EH (cell line): ENCODE results near the gene ANKFN1.

Experiments used
- DNase-seq: peaks from one replicate; pipeline ENCODE4 v3.0.0-alpha.2; 2015; ENCODE audit warnings: low read depth

Gene ANKFN1

GRCh38 chr17:56148333-56148732 is 4.9 kb upstream of the ANKFN1 start:
- DNase-seq, result no peak

GRCh38 chr17:56149266-56150036 is 3.8 kb upstream of the ANKFN1 start:
- DNase-seq, result no peak

- DNase-seq, result no peak
These were observed 2.6 kb upstream of the ANKFN1 start for GRCh38 chr17:56150649-56151048.

GRCh38 chr17:56157845-56158244 is 4.6 kb downstream of the ANKFN1 start:
- DNase-seq, result no peak

GRCh38 chr17:56158344-56158743 is 5.1 kb downstream of the ANKFN1 start:
- no peak for DNase-seq

- DNase-seq, result no peak
These were observed 5.9 kb downstream of the ANKFN1 start for GRCh38 chr17:56158915-56159825.

- no peak for DNase-seq
These were observed 6.6 kb downstream of the ANKFN1 start for GRCh38 chr17:56159826-56160380.

- peak; percentile 50 for DNase-seq
These were observed 7.1 kb downstream of the ANKFN1 start for GRCh38 chr17:56160422-56160821.

GRCh38 chr17:56165072-56165641 is 11.9 kb downstream of the ANKFN1 start:
- DNase-seq, result peak; percentile 89

- no peak for DNase-seq
These were observed 14.2 kb downstream of the ANKFN1 start for GRCh38 chr17:56167491-56167890.

GRCh38 chr17:56169621-56170020 is 16.3 kb downstream of the ANKFN1 start:
- DNase-seq, result no peak

- peak; percentile 55 for DNase-seq
These were observed 18.1 kb downstream of the ANKFN1 start for GRCh38 chr17:56171186-56171959.

GRCh38 chr17:56172517-56172982 is 19.3 kb downstream of the ANKFN1 start:
- peak; percentile 55 for DNase-seq

- DNase-seq, result no peak
These were observed 19.8 kb downstream of the ANKFN1 start for GRCh38 chr17:56173026-56173425.

GRCh38 chr17:56173958-56174835 is 20.9 kb downstream of the ANKFN1 start:
- peak; percentile 68 for DNase-seq

- peak; percentile 15 for DNase-seq
These were observed 22.2 kb downstream of the ANKFN1 start for GRCh38 chr17:56175299-56175955.

- DNase-seq, result peak; percentile 87
These were observed 22.8 kb downstream of the ANKFN1 start for GRCh38 chr17:56176091-56176490.

GRCh38 chr17:56177361-56177760 is 24.1 kb downstream of the ANKFN1 start:
- no peak for DNase-seq

GRCh38 chr17:56178203-56178602 is 24.9 kb downstream of the ANKFN1 start:
- DNase-seq, result no peak

GRCh38 chr17:56182081-56182480 is 28.8 kb downstream of the ANKFN1 start:
- DNase-seq, result no peak
